ENCODE measurements around the gene MTMR11. TPM values are rescaled to one million over a fixed set of nuclear protein-coding genes. Genes with fewer than 3 reads are reported as not detected.

Gene MTMR11
- total and polyA plus RNA-seq, 9 of the 15 experiments (the other 6 are each of a cell fraction or from before 2014, with no cell fraction given): 0.09 to 1.6 (median 0.51) TPM

DNA sequence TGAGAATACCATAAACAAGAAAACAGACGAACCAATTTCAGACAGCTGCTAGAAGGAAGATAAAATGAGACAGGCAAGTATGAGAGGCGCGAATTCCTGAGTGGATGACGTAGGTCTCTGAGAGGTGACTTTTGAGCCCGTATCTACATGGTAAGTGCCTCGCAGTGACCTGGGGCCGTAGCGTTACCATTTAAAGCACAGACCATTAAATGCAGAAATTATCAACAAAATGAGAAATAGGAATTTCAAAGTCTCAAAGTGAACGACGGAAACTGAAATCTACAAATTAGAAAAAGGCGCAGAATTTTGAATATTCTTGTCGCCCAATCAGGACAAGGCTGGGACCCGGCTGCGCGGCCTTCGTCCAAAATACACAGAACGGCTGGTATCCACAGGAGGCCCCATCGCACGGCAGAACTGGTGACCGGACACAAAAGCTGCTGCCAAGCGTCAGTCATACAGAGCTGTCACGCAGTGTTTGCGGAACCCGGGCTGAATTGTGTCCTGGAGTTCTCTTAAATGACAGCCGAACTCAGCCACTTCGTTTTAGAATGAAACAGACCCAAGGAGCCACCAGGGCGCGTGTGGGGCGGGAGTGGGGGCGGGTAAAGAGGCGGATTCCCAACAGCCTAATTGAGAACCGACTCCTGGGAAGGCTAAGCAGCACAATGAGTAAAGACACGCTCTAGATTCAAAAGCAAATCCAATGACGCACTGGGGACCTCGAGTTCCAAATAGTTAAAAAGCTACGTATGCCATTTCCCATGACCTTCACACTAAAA is 51.1 kb downstream of the MTMR11 start (continued):
- TF ChIP-seq, protein P1, sequence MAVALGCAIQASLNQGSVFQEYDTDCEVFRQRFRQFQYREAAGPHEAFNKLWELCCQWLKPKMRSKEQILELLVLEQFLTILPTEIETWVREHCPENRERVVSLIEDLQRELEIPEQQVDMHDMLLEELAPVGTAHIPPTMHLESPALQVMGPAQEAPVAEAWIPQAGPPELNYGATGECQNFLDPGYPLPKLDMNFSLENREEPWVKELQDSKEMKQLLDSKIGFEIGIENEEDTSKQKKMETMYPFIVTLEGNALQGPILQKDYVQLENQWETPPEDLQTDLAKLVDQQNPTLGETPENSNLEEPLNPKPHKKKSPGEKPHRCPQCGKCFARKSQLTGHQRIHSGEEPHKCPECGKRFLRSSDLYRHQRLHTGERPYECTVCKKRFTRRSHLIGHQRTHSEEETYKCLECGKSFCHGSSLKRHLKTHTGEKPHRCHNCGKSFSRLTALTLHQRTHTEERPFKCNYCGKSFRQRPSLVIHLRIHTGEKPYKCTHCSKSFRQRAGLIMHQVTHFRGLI (CRISPR knock-in tag; IDR thresholded peaks at IDR 0.05): no peak
- no peak for TF ChIP-seq MTA1 (IDR thresholded peaks at IDR 0.05; ENCODE audit: borderline replicate concordance)
- TF ChIP-seq, protein P2, sequence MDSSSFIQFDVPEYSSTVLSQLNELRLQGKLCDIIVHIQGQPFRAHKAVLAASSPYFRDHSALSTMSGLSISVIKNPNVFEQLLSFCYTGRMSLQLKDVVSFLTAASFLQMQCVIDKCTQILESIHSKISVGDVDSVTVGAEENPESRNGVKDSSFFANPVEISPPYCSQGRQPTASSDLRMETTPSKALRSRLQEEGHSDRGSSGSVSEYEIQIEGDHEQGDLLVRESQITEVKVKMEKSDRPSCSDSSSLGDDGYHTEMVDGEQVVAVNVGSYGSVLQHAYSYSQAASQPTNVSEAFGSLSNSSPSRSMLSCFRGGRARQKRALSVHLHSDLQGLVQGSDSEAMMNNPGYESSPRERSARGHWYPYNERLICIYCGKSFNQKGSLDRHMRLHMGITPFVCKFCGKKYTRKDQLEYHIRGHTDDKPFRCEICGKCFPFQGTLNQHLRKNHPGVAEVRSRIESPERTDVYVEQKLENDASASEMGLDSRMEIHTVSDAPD (CRISPR knock-in tag; IDR thresholded peaks at IDR 0.05): no peak
- peak; percentile 66; the same call in 1 of the 2 replicates for TF ChIP-seq TFAP4 (CRISPR knock-in tag; IDR thresholded peaks at IDR 0.05; ENCODE audit: borderline replicate concordance)
- TF ChIP-seq FOS (IDR thresholded peaks at IDR 0.05; ENCODE audit: extremely low read depth, insufficient read length): no peak
- TF ChIP-seq XRCC4 (IDR thresholded peaks at IDR 0.05; ENCODE audit: extremely low read depth, insufficient read depth, insufficient read length): no peak
- TF ChIP-seq ZNF318 (IDR thresholded peaks at IDR 0.05; ENCODE audit: borderline replicate concordance in 1 of 2, low read depth in 1 of 2): 0 out of 4 replicates have a peak, but pooled peaks of 1 of the 2 experiments have one; percentile 44
- peak; percentile 11; the same call in 1 of the 2 replicates for TF ChIP-seq L3MBTL2 (IDR thresholded peaks at IDR 0.05)
- no peak for TF ChIP-seq NR2F6 (CRISPR knock-in tag; IDR thresholded peaks at IDR 0.05)
- TF ChIP-seq OTX1 (CRISPR knock-in tag; IDR thresholded peaks at IDR 0.05): peak; percentile 14; the same call in 1 of the 2 replicates
- no peak for TF ChIP-seq ZNF280A (IDR thresholded peaks at IDR 0.05; ENCODE audit: low read depth, partially characterized antibody)
- no peak for TF ChIP-seq ZNF133 (CRISPR knock-in tag; IDR thresholded peaks at IDR 0.05)
- TF ChIP-seq ERF (CRISPR knock-in tag; IDR thresholded peaks at IDR 0.05): no peak

Measured in K562 (cell line).